ENCODE measurements around the gene CFAP46.

CFAP46 gene

GRCh38 chr10:132942101-132943057 is at the start of gene CFAP46:
Gene CFAP46, minus strand, starts transcription at chr10:132942570. Its CDS starts 86 bp downstream, at chr10:132942484.
- no peak for DNase-seq (ENCODE audit: low spot score)

- DNase-seq (ENCODE audit: low spot score) = no peak
Observed at GRCh38 chr10:132991706-132992432, 49.5 kb upstream of the CFAP46 start.

GRCh38 chr10:132990684-132991545 is 48.5 kb upstream of the CFAP46 start:
- DNase-seq (ENCODE audit: low spot score) = no peak

GRCh38 chr10:132989476-132990415 is 47.4 kb upstream of the CFAP46 start:
- DNase-seq (ENCODE audit: low spot score) = no peak

GRCh38 chr10:132988988-132989387 is 46.6 kb upstream of the CFAP46 start:
- no peak for DNase-seq (ENCODE audit: low spot score)

GRCh38 chr10:132987671-132988571 is 45.6 kb upstream of the CFAP46 start:
- DNase-seq (ENCODE audit: low spot score) = peak; percentile 30

GRCh38 chr10:132986978-132987377 is 44.6 kb upstream of the CFAP46 start:
- DNase-seq (ENCODE audit: low spot score) = no peak

- DNase-seq (ENCODE audit: low spot score) = no peak
Observed at GRCh38 chr10:132986576-132986975, 44.2 kb upstream of the CFAP46 start.

GRCh38 chr10:132986076-132986475 is 43.7 kb upstream of the CFAP46 start:
- DNase-seq (ENCODE audit: low spot score) = no peak

GRCh38 chr10:132985546-132985900 is 43.2 kb upstream of the CFAP46 start:
- DNase-seq (ENCODE audit: low spot score) = no peak

- no peak for DNase-seq (ENCODE audit: low spot score)
Observed at GRCh38 chr10:132984801-132985545, 42.6 kb upstream of the CFAP46 start.

GRCh38 chr10:132984008-132984295 is 41.6 kb upstream of the CFAP46 start:
- no peak for DNase-seq (ENCODE audit: low spot score)

- DNase-seq (ENCODE audit: low spot score) = no peak
Observed at GRCh38 chr10:132983252-132984007, 41.1 kb upstream of the CFAP46 start.

GRCh38 chr10:132982301-132982989 is 40.1 kb upstream of the CFAP46 start:
- no peak for DNase-seq (ENCODE audit: low spot score)

- DNase-seq (ENCODE audit: low spot score) = no peak
Observed at GRCh38 chr10:132981746-132982145, 39.4 kb upstream of the CFAP46 start.

- no peak for DNase-seq (ENCODE audit: low spot score)
Observed at GRCh38 chr10:132981173-132981555, 38.8 kb upstream of the CFAP46 start.

- DNase-seq (ENCODE audit: low spot score) = no peak
Observed at GRCh38 chr10:132980426-132981172, 38.2 kb upstream of the CFAP46 start.
